Measurements from ENCODE around the gene MEIOB.
"Not testable (repeated sequence)": the region's sequence is repeated elsewhere in the genome, so short reads cannot be mapped to it uniquely, and the experiment has no call there.

The MEIOB gene

GRCh38 chr16:1906055-1906845, 34.3 kb upstream of the MEIOB start:
- no peak for DNase-seq

DNA sequence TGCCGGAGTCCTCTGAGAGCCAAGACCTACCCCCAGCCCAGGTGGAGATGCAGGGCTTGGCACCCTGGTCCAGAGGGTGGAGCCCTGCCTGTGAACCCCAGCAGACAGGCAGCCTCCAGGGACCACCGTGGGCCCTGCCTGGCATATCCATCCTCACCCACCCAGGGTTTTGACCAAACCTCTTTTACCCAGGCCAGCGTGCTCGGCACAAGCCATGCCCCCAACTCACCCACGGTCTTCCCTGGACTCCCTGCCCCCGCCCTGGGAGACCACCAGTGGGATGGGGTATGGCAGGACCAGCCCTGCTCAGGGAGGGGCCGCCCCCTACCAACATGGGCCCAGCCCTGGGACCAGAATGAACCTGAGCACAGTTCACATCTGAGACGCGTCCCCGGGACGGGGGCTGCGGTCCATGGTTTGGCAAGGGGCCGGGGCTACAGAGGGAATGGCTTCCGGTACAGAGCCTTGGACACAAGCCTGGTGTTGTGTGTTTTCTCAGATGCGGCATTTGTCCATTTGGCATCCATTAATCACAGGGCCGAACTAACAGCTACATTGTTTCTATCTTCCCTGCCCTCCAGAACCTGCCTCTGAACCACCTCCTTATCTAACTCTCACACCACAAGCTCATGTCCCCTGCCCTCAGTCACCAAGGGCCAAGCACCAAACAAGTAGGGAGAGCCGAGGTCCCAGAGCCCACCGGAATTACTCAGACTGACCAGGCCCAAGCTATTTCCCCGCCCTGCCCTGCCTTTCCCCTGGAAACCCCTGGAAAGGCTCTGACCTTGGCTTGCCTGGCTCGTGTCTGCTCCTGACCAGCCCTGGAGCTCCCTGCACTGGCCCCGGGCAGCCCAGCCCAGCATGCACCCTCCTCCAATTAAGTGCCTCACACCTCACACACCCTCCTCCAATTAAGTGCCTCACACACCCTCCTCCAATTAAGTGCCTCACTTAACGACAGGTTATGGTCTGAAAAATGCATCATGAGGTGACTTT, 32.2 kb upstream of the MEIOB start:
- no peak for DNase-seq

DNA sequence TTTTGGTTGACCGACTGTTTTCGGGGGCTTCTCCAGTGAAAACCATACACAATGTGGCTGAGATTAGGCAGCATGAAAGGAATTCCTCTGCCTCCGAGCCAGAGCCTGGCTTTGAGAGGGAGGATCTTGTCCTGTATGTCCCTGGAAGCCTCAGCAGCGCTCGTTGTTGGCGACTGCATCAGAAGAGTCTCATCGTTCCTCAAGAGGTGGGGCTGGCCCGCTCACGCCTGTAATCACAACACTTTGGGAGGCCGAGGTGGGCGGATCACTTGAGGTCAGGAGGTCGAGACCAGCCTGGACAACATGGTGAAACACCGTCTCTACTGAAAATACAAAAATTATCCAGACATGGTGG, 31.2 kb upstream of the MEIOB start:
- DNase-seq: no peak

DNA sequence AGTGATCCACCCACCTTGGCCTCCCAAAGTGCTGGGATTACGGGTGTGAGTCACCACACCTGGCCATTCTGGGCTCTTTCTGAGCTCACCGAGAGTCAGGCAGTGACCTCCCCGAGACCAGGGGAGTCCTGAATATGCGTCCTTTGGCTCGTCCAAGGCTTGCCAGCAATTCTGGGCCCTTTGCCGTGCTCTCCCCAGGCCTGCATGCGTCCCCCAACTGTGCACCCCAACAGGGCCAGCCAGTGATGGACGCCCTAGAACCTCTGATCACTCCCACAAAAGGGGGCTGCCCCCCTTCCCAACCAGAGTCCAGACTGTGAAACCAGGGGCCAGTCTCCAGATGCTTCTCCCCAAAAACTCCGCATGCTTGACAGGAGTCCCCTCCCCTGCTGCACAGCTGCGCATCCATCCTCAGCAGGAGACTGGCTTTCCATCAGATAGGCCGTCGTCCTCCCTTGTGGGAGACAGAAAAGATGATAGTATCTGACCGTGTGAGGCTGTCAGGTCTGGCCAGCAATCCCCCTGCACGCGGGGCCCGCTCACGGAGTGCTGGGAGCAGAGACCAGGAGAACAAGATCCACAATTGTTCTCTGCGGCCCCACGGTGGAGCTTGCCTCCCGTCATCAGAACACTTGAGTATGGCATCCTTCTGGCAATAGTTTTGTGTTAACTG, 30.7 kb upstream of the MEIOB start:
- DNase-seq: no peak

- peak; percentile 98 for DNase-seq
Measured at GRCh38 chr16:1900452-1900774, 28.4 kb upstream of the MEIOB start.

DNA sequence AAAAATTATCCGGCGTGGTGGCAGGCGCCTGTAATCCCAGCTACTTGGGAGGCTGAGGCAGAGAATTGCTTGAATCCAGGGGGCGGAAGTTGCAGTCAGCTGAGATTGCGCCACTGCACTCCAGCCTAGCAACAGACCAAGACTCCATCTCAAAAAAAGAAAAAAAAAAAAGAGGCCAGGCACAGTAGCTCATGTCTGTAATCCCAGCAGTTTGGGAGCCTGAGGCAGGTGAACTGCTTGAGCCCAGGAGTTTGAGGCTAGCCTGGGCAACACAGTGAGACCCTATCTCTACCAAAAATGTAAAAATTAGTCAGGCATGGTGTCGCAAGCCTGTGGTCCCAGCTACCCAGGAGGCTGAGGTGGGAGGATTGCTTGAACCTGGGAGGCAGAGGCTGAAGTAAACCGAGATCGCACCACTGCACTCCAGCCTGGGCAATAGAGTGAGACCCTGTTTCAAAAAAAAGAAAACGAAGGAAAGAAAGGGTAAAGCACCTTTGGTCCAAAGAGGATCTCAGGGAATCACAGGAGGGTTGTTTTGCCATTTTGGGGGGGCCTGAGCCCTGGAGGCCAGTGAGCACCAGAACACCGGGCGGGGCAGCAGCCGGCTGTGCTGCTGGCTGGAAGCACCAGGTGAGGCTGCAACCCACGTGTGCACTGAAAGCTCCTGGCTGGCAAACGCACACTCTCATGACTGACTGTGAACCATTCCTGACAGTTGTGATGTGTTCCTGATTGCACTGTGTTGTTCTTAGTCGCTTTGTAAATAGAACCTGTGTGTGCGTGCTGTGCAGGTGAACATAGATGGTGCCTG, 27.9 kb upstream of the MEIOB start:
- peak; percentile 98 for DNase-seq

GRCh38 chr16:1897692-1898091, 25.7 kb upstream of the MEIOB start:
- not testable (repeated sequence) for DNase-seq

DNA sequence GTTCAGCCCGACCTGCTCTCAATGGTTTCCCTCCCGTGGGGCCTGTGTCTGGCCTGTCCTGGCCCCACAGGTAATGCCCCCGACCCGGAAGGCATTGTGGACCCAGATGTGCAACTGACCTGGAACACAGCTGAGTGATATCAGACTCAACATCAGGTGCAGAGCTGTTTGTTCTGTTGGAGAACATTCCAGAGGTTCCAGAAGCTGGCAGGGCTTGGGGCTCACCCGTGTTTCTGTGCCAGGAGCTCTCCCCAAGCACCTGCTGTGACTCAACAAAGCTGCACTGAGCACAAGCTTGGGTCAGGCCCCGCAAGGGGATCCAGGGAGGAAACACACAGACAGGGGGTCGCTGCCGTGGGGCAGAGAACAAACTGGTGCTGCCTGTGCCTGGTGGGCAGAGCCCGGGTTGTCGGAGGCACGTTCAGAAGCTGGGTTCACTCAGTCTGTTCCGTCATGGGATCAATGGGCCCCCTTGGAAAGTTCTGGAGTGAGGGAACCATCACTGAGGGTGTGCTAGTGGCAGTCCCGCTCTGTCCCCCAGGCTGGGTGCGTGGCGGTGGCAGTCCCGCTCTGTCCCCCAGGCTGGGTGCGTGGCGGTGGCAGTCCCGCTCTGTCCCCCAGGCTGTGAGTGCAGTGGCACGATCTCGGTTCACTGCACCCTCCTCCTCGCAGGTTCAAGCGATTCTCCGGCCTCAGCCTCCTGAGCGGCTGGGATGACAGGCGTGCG, 24.1 kb upstream of the MEIOB start:
- no peak for DNase-seq

- no peak for DNase-seq
Measured at GRCh38 chr16:1895068-1895467, 23.1 kb upstream of the MEIOB start.

GRCh38 chr16:1890708-1891050, 18.7 kb upstream of the MEIOB start:
- DNase-seq: peak; percentile 97

DNA sequence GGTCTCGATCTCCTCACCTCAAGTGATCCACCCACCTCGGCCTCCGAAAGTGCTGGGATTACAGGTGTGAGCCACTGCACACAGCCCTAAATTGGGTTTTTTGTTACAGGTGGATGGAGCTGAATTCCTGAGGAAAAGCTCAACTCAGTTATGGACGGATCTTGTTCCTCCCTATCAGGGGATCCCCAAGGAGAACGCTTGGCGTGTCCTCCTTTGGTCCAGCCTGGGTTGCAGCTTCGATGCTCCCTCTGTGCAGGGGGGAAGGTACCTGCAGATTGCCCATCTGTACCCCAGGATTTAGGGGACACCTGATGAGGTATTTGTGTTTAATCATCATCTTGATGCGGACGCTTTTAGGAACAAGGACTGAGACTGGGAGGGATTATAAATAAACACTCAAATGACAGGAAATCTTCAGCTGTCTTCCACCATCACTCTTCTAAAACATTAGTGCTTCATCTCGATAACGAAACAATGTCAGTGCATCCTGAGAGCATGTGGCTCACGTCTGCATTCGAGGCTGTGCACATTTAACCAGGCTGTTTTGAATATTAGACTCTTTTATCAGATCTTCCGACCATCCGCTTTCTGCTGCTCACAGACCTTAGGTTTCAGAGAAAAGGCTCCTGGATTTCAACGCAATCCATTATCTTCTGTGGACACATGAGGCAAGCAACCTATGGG, 18.2 kb upstream of the MEIOB start:
- DNase-seq: peak; percentile 93

DNA sequence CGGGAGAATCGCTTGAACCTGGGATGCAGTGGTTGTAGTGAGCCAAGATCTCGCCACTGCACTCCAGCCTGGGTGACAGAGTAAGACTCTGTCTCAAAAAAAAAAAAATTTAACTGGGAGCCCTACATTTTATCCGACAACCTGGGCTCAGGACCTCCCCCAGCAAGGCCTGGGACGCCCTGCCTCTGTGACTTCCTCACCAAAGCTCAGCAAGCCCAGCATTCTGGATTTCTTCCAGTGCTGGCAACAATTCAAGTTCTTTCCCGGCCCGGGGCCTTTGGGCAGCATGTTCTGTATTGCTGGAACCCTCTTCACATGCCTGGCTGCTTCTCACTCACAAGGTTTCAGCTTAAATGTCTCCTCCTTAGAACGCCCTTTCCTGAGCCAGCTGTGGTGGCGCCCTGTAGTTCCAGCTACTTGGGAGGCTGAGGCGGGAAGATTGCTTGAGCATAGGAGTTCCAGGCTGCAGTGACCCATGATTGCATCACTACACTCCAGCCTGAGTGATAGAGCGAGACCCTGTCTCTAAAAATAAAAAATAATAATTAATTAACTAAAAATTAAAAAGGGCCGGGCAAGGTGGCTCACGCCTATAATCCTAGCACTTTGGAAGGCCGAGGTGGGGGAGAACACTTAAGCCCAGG, 15.9 kb upstream of the MEIOB start:
- DNase-seq: no peak

DNA sequence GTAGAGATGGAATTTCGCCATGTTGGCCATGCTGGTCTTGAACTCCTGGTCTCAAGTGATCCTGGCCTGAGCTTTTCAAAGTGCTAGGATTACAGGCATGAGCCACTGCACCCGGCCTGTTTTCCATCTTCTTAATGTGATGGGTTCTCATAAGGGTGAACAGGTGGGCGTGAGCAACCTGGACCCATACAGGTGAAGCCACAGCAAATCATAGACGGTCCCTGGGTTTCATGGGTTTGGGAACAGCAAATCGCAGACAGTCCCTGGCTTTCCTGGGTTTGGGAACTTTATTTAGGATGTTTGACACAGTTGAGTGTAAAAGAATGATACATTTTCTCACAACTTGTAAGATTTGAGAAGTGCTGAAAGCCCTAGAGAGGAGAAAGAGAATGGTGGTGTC, 12.9 kb upstream of the MEIOB start:
- DNase-seq: no peak

- peak; percentile 38 for DNase-seq
Measured at GRCh38 chr16:1884155-1884760, 12.3 kb upstream of the MEIOB start.

DNA sequence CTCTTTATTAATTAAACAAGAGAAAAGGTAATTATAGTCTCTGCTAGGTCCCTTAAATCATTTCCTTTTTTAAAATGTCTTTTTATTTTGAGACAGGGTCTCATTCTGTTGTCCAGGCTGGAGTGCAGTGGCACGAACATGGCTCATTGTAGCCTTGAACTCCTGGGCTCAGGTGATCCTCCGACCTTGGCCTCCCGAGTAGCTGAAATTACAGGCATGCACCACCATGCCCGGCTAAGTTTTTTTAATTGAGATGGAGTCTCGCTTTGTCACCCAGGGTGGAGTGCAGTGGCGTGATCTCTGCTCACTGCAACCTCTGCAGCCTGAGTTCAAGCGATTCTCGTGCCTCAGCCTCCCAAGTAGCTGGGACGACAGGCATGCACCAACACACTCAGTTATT, 9.2 kb upstream of the MEIOB start:
- DNase-seq: not testable (repeated sequence)

GRCh38 chr16:1879477-1879876, 7.5 kb upstream of the MEIOB start:
- no peak for DNase-seq

DNA sequence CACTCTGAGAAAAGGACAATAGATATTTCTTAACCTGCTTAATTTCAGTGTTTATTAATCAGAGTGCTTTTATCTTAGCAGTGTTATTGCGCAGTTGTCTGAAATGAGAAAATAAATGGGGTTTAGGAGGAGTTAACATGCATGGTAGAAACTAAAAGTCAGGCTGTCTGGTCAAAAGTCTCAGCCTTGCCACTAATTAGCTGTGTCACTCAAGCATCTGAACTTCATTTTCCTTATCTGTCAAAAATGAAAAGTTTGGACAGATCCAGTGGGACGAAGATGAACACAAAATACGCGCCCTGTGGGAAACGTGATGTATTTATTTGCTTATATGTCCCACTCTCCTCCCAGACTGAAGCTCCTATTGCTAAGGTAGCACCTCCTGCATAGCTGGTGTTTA, 6.3 kb upstream of the MEIOB start:
- no peak for DNase-seq

- DNase-seq: no peak
Measured at GRCh38 chr16:1877804-1878203, 5.8 kb upstream of the MEIOB start.

- DNase-seq: peak; percentile 27
Measured at GRCh38 chr16:1877089-1877488, 5.1 kb upstream of the MEIOB start.

DNA sequence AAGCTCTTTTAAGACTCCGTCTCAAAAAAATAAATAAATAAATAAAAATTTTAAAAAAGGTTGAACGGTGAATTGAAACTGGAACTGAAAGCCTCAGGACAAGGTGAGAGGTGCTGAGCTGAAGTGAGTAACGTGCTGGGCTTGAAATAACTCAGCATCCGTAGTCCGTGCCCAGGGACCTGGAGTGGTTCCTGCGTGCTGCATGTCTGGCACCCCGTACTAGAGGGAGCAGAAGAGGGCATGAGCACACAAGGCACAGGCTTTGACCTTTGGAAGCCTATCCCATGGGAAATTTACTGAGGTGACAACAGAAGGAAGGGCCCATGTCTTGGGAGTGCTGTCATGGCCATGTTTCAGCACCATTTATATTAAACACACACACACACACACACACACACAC, 4.5 kb upstream of the MEIOB start:
- no peak for DNase-seq

GRCh38 chr16:1876066-1876465, 4.1 kb upstream of the MEIOB start:
- DNase-seq: not testable (repeated sequence)
